ENCODE results near the gene NFATC2IP. TPM values are rescaled to one million over a fixed set of nuclear protein-coding genes. Genes with fewer than 3 reads are reported as not detected.
A peak's percentile ranks its signal among the peaks of the same experiment; 100 is the strongest.

Gene NFATC2IP
- total and polyA plus RNA-seq, 9 of the 15 experiments (the other 6 are each of a cell fraction or from before 2014, with no cell fraction given) = 15.6 to 106 (median 46.9) TPM

DNA sequence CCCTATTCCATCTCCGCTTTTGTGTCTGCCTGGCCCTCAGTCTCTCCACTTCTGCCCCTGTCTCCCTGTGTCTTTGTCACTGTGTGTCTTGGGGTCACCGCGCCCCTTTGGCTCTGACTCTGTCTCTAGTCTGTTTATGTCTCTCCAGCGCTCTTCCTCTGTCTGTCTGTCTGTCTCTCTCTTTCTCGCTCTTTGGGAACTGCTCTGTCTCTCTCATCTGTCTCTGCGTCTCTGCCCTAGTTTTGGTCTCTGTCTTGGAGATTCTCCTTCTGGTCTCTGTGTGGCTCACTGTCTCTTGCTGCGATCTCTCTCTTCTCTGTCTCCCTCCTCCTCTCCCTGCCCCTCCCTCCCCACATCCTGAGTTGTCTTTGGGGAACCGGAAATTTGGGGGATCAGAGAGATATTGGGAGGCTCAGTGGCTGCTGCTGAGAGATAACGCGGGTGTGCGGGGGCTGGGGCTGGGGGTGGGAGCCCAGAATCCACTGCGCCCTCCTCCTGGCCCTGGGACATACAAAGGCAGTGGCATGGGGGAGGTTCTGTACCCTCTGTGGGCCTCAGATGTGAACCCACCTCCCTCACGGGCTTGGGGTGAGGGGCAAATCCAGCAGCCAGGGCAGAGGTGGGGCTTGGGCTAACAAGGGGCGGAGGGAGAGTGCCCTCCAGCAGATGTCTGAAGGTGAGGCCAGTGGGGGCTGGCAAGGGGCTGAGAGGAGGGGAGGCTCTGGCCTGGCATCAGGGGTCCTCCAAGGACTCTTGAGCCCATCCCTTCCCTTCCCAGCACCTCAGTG, 58.5 kb downstream of the NFATC2IP start (continued):
- TF ChIP-seq, protein P1, sequence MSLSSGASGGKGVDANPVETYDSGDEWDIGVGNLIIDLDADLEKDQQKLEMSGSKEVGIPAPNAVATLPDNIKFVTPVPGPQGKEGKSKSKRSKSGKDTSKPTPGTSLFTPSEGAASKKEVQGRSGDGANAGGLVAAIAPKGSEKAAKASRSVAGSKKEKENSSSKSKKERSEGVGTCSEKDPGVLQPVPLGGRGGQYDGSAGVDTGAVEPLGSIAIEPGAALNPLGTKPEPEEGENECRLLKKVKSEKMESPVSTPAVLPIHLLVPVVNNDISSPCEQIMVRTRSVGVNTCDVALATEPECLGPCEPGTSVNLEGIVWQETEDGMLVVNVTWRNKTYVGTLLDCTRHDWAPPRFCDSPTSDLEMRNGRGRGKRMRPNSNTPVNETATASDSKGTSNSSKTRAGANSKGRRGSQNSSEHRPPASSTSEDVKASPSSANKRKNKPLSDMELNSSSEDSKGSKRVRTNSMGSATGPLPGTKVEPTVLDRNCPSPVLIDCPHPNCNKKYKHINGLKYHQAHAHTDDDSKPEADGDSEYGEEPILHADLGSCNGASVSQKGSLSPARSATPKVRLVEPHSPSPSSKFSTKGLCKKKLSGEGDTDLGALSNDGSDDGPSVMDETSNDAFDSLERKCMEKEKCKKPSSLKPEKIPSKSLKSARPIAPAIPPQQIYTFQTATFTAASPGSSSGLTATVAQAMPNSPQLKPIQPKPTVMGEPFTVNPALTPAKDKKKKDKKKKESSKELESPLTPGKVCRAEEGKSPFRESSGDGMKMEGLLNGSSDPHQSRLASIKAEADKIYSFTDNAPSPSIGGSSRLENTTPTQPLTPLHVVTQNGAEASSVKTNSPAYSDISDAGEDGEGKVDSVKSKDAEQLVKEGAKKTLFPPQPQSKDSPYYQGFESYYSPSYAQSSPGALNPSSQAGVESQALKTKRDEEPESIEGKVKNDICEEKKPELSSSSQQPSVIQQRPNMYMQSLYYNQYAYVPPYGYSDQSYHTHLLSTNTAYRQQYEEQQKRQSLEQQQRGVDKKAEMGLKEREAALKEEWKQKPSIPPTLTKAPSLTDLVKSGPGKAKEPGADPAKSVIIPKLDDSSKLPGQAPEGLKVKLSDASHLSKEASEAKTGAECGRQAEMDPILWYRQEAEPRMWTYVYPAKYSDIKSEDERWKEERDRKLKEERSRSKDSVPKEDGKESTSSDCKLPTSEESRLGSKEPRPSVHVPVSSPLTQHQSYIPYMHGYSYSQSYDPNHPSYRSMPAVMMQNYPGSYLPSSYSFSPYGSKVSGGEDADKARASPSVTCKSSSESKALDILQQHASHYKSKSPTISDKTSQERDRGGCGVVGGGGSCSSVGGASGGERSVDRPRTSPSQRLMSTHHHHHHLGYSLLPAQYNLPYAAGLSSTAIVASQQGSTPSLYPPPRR (CRISPR knock-in tag; IDR thresholded peaks at IDR 0.05; ENCODE audit: borderline replicate concordance) = 0 out of 2 replicates have a peak, but pooled peaks have one; percentile 49
- TF ChIP-seq PRPF4 (IDR thresholded peaks at IDR 0.05; ENCODE audit: insufficient read depth, low read depth, low read length, poor library complexity, severe bottlenecking) = no peak
- TF ChIP-seq, protein P2, sequence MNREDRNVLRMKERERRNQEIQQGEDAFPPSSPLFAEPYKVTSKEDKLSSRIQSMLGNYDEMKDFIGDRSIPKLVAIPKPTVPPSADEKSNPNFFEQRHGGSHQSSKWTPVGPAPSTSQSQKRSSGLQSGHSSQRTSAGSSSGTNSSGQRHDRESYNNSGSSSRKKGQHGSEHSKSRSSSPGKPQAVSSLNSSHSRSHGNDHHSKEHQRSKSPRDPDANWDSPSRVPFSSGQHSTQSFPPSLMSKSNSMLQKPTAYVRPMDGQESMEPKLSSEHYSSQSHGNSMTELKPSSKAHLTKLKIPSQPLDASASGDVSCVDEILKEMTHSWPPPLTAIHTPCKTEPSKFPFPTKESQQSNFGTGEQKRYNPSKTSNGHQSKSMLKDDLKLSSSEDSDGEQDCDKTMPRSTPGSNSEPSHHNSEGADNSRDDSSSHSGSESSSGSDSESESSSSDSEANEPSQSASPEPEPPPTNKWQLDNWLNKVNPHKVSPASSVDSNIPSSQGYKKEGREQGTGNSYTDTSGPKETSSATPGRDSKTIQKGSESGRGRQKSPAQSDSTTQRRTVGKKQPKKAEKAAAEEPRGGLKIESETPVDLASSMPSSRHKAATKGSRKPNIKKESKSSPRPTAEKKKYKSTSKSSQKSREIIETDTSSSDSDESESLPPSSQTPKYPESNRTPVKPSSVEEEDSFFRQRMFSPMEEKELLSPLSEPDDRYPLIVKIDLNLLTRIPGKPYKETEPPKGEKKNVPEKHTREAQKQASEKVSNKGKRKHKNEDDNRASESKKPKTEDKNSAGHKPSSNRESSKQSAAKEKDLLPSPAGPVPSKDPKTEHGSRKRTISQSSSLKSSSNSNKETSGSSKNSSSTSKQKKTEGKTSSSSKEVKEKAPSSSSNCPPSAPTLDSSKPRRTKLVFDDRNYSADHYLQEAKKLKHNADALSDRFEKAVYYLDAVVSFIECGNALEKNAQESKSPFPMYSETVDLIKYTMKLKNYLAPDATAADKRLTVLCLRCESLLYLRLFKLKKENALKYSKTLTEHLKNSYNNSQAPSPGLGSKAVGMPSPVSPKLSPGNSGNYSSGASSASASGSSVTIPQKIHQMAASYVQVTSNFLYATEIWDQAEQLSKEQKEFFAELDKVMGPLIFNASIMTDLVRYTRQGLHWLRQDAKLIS (CRISPR knock-in tag; IDR thresholded peaks at IDR 0.05) = 0 out of 2 replicates have a peak, but pooled peaks have one; percentile 52
- peak; percentile 82 for TF ChIP-seq FOXM1 (IDR thresholded peaks at IDR 0.05; ENCODE audit: low read depth)
- TF ChIP-seq FOXM1 (CRISPR knock-in tag; IDR thresholded peaks at IDR 0.05; ENCODE audit: low read depth) = no peak
- TF ChIP-seq, protein P3, sequence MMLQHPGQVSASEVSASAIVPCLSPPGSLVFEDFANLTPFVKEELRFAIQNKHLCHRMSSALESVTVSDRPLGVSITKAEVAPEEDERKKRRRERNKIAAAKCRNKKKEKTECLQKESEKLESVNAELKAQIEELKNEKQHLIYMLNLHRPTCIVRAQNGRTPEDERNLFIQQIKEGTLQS (IDR thresholded peaks at IDR 0.05) = no peak; the same call in 1 of the 2 replicates
- TF ChIP-seq, protein P3 (CRISPR knock-in tag; conservative IDR thresholded peaks at IDR 0.05) = no peak
- TF ChIP-seq KDM5B (IDR thresholded peaks at IDR 0.05; ENCODE audit: insufficient replicate concordance, low read depth, low read length) = no peak

Measured in K562 (cell line).